ENCODE results near the gene SERPIND1. TPM values are rescaled to one million over a fixed set of nuclear protein-coding genes. Genes with fewer than 3 reads are reported as not detected.

SERPIND1 gene
- total RNA-seq, 1 donor, result not detected

- TF ChIP-seq, protein P1, sequence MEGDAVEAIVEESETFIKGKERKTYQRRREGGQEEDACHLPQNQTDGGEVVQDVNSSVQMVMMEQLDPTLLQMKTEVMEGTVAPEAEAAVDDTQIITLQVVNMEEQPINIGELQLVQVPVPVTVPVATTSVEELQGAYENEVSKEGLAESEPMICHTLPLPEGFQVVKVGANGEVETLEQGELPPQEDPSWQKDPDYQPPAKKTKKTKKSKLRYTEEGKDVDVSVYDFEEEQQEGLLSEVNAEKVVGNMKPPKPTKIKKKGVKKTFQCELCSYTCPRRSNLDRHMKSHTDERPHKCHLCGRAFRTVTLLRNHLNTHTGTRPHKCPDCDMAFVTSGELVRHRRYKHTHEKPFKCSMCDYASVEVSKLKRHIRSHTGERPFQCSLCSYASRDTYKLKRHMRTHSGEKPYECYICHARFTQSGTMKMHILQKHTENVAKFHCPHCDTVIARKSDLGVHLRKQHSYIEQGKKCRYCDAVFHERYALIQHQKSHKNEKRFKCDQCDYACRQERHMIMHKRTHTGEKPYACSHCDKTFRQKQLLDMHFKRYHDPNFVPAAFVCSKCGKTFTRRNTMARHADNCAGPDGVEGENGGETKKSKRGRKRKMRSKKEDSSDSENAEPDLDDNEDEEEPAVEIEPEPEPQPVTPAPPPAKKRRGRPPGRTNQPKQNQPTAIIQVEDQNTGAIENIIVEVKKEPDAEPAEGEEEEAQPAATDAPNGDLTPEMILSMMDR (IDR thresholded peaks at IDR 0.05; ENCODE audit: extremely low read depth, low read depth, low read length), result no peak
Observed at GRCh38 chr22:20752873-20753272, 21.0 kb upstream of the SERPIND1 start.

DNA sequence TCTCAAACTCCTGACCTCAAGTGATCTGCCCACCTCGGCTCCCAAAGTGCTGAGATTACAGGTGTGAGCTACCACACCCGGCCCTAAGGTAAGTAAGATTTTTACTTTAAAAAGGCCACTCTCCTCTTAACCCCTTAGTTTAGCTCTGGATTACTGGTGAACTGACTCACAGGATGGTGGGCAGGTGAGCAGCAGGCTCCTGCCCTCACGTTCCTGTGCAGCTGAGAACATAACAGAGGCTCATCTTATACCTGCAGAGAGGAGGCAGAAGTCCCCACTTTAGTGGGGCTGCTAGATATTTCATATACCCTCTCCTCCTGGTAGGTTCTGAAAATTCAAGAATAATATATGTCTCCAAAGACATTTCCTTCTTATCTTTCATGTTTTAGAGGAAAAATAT, 17.1 kb upstream of the SERPIND1 start:
- Histone ChIP-seq H2AFZ (ENCODE audit: low read length) (no peak overlapping the region), H3K4me2 (ENCODE audit: insufficient read depth, low read length) (no peak overlapping the region), H3K4me3 (ENCODE audit: insufficient read depth, low read length) (no peak overlapping the region), H3K27me3 (ENCODE audit: insufficient read depth, low read length) (no peaks in the 10 kb centered on the region), H3K9me3 (ENCODE audit: low read depth, low read length) (no peaks in the 10 kb centered on the region), H3K79me2 (ENCODE audit: insufficient read depth, low read length) (no peaks in the 10 kb centered on the region), H3K4me1 (ENCODE audit: insufficient read depth, low read length) (peaks cover 3% of the 10 kb centered on the region), H3K36me3 (ENCODE audit: insufficient read depth, low read length) (peaks cover 22% of the 10 kb centered on the region), H4K20me1 (ENCODE audit: insufficient read depth, low read length) (no peaks in the 10 kb centered on the region), H3K27ac (ENCODE audit: low read depth, low read length) (no peak overlapping the region)
- TF ChIP-seq, protein P1 (IDR thresholded peaks at IDR 0.05; ENCODE audit: extremely low read depth, low read depth, low read length), result no peak
- no peak for DNase-seq (ENCODE audit: insufficient read length, low spot score, missing footprints)

More at GRCh38 chr22:20752873-20753272, 21.0 kb upstream of the SERPIND1 start:
- Histone ChIP-seq H3K36me3 (ENCODE audit: insufficient read depth, low read length) (peaks cover 26% of the 10 kb centered on the region), H3K79me2 (ENCODE audit: insufficient read depth, low read length) (no peaks in the 10 kb centered on the region), H3K4me1 (ENCODE audit: insufficient read depth, low read length) (peaks cover 19% of the 10 kb centered on the region), H4K20me1 (ENCODE audit: insufficient read depth, low read length) (peaks cover 2% of the 10 kb centered on the region), H3K27me3 (ENCODE audit: insufficient read depth, low read length) (no peaks in the 10 kb centered on the region), H3K4me2 (ENCODE audit: insufficient read depth, low read length) (no peak overlapping the region), H3K4me3 (ENCODE audit: insufficient read depth, low read length) (no peak overlapping the region), H3K27ac (ENCODE audit: low read depth, low read length) (no peak overlapping the region), H3K9me3 (ENCODE audit: low read depth, low read length) (no peaks in the 10 kb centered on the region), H2AFZ (ENCODE audit: low read length) (no peak overlapping the region)
- DNase-seq (ENCODE audit: insufficient read length, low spot score, missing footprints), result peak; percentile 9

- TF ChIP-seq, protein P1 (IDR thresholded peaks at IDR 0.05; ENCODE audit: extremely low read depth, low read depth, low read length), result no peak
- H3K4me3 ChIP-seq (ENCODE audit: insufficient read depth, low read length), result no peak overlapping the region
- peaks cover 6% of the 10 kb centered on the region for H3K4me1 ChIP-seq (ENCODE audit: insufficient read depth, low read length)
- no peaks in the 10 kb centered on the region for H4K20me1 ChIP-seq (ENCODE audit: insufficient read depth, low read length)
- H3K27ac ChIP-seq (ENCODE audit: low read depth, low read length), result no peak overlapping the region
- H3K9me3 ChIP-seq (ENCODE audit: low read depth, low read length), result no peaks in the 10 kb centered on the region
- H3K79me2 ChIP-seq (ENCODE audit: insufficient read depth, low read length), result no peaks in the 10 kb centered on the region
- peaks cover 10% of the 10 kb centered on the region for H3K36me3 ChIP-seq (ENCODE audit: insufficient read depth, low read length)
- no peaks in the 10 kb centered on the region for H3K27me3 ChIP-seq (ENCODE audit: insufficient read depth, low read length)
- no peak overlapping the region for H2AFZ ChIP-seq (ENCODE audit: low read length)
- DNase-seq (ENCODE audit: insufficient read length, low spot score, missing footprints), result peak; percentile 1
- H3K4me2 ChIP-seq (ENCODE audit: insufficient read depth, low read length), result no peak overlapping the region
Observed at GRCh38 chr22:20758688-20759087, 15.2 kb upstream of the SERPIND1 start.

GRCh38 chr22:20760084-20760483, 13.8 kb upstream of the SERPIND1 start:
- Histone ChIP-seq H3K27ac (ENCODE audit: low read depth, low read length) (no peak overlapping the region), H3K79me2 (ENCODE audit: insufficient read depth, low read length) (no peaks in the 10 kb centered on the region), H3K36me3 (ENCODE audit: insufficient read depth, low read length) (peaks cover 18% of the 10 kb centered on the region), H3K4me3 (ENCODE audit: insufficient read depth, low read length) (no peak overlapping the region), H3K4me2 (ENCODE audit: insufficient read depth, low read length) (no peak overlapping the region), H3K27me3 (ENCODE audit: insufficient read depth, low read length) (no peaks in the 10 kb centered on the region), H3K9me3 (ENCODE audit: low read depth, low read length) (no peaks in the 10 kb centered on the region), H2AFZ (ENCODE audit: low read length) (no peak overlapping the region), H4K20me1 (ENCODE audit: insufficient read depth, low read length) (no peaks in the 10 kb centered on the region), H3K4me1 (ENCODE audit: insufficient read depth, low read length) (peaks cover 6% of the 10 kb centered on the region)
- DNase-seq (ENCODE audit: insufficient read length, low spot score, missing footprints), result peak; percentile 23
- TF ChIP-seq, protein P1 (IDR thresholded peaks at IDR 0.05; ENCODE audit: extremely low read depth, low read depth, low read length), result no peak
